GM12891 (cell line): ENCODE measurements around the gene ETDB.

Experiments used
- POLR2A ChIP-seq: IDR thresholded peaks from 2 replicates; pipeline ENCODE4 v1.6.1; 2011; ENCODE audit warnings: low read depth, low read length, control low read depth
- POLR2AphosphoS5 ChIP-seq: IDR thresholded peaks from 2 replicates; pipeline ENCODE4 v1.6.1; 2011; ENCODE audit warnings: low read depth, low read length, control low read depth
- TAF1 ChIP-seq: IDR thresholded peaks from 2 replicates; pipeline ENCODE4 v1.6.1; 2011; ENCODE audit warnings: low read depth, low read length, control low read depth

GRCh38 chrX:135094726-135095125 is 25.6 kb downstream of the ETDB start:
- TF ChIP-seq POLR2A (no peak), POLR2AphosphoS5 (no peak), TAF1 (no peak)
